Stromal cell of bone marrow (primary cell): ENCODE results near the gene SESN1.

ENCODE experiments used
- DNase-seq: peaks from one replicate; pipeline ENCODE4 v3.0.0-alpha.2; 2012; ENCODE audit warnings: low read depth

The SESN1 gene

DNA sequence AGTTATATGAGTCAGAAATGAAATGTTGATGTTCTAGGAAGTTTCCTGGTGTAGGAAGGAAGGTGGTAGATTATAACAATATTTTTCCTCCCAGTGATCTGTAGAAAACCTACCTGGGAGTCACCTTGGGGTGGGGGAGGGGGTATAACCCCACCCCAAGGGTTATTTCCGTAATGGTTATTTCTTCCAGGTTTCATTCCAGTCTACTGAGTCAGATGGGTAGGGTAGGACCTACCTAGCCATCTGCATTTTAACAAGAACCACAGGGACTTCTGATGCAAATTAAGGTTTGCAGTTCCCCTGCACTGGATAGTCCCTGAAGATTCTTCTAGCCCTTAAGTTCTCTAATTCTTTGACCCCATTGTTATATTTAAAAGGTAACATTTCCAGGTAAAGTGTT, 157.5 kb downstream of the SESN1 start:
- DNase-seq = no peak
